H9 (cell line): ENCODE measurements around the gene LLGL2. TPM values are rescaled to one million over a fixed set of nuclear protein-coding genes. Genes with fewer than 3 reads are reported as not detected.

ENCODE experiments used
- DNase-seq: peaks from one replicate; pipeline ENCODE4 v3.0.0-alpha.2; 2017
- H2AFZ ChIP-seq: one replicate; pipeline ENCODE4 v1.6.1; 2013; ENCODE audit warnings: mild to moderate bottlenecking, low read length, control low read depth, moderate library complexity
- H2AK5ac ChIP-seq: 2 replicates; pipeline ENCODE4 v1.6.1; 2013; ENCODE audit warnings: low read length, control low read depth, mixed read lengths; ENCODE audit not compliant: insufficient read length
- H2BK120ac ChIP-seq: one replicate; pipeline ENCODE4 v1.6.1; 2013; ENCODE audit warnings: low read depth, mild to moderate bottlenecking, low read length, control low read depth, inconsistent platforms; ENCODE audit not compliant: poor library complexity, severe bottlenecking
- H2BK12ac ChIP-seq: 2 replicates; pipeline ENCODE4 v1.6.1; 2013; ENCODE audit warnings: low read length, control low read depth, mixed read lengths, low read depth; ENCODE audit not compliant: insufficient read length
- H2BK15ac ChIP-seq: 2 replicates; pipeline ENCODE4 v1.6.1; 2013; ENCODE audit warnings: low read depth, low read length, control low read depth
- H2BK20ac ChIP-seq: one replicate; pipeline ENCODE4 v1.6.1; 2013; ENCODE audit warnings: low read depth, mild to moderate bottlenecking, low read length, control low read depth, inconsistent platforms; ENCODE audit not compliant: poor library complexity, severe bottlenecking
- H2BK5ac ChIP-seq: 2 replicates; pipeline ENCODE4 v1.6.1; 2013; ENCODE audit warnings: low read length, control low read depth, mixed read lengths; ENCODE audit not compliant: insufficient read length
- H3K14ac ChIP-seq: 2 replicates; pipeline ENCODE4 v1.6.1; 2013; ENCODE audit warnings: low read length, control low read depth; ENCODE audit not compliant: insufficient read depth
- H3K18ac ChIP-seq: 2 replicates; pipeline ENCODE4 v1.6.1; 2013; ENCODE audit warnings: low read depth, mild to moderate bottlenecking, mixed read lengths, low read length, control low read depth; ENCODE audit not compliant: insufficient read length
- H3K23ac ChIP-seq: 2 replicates; pipeline ENCODE4 v1.6.1; 2013; ENCODE audit warnings: low read length, control low read depth, mixed read lengths, low read depth; ENCODE audit not compliant: insufficient read length
- H3K23me2 ChIP-seq: 2 replicates; pipeline ENCODE4 v1.6.1; 2013; ENCODE audit warnings: low read depth, mild to moderate bottlenecking, mixed read lengths, low read length, control low read depth; ENCODE audit not compliant: insufficient read length, poor library complexity, severe bottlenecking
- H3K27ac ChIP-seq: 2 replicates; pipeline ENCODE4 v1.5.1; 2013; ENCODE audit warnings: low read length, control low read depth, mixed read lengths, low read depth; ENCODE audit not compliant: insufficient read length
- H3K27me3 ChIP-seq: 2 replicates; pipeline ENCODE4 v1.6.1; 2013; ENCODE audit warnings: low read length, control low read depth, inconsistent platforms; ENCODE audit not compliant: insufficient read depth
- H3K4ac ChIP-seq: 2 replicates; pipeline ENCODE4 v1.6.1; 2013; ENCODE audit warnings: low read depth, mild to moderate bottlenecking, control low read depth, inconsistent platforms, low read length, moderate library complexity
- H3K4me1 ChIP-seq: 2 replicates; pipeline ENCODE4 v1.6.1; 2013; ENCODE audit warnings: low read length, control low read depth, inconsistent platforms; ENCODE audit not compliant: insufficient read depth
- H3K4me2 ChIP-seq: 2 replicates; pipeline ENCODE4 v1.6.1; 2013; ENCODE audit warnings: low read length, control low read depth, mixed read lengths; ENCODE audit not compliant: insufficient read length, insufficient read depth
- H3K56ac ChIP-seq: 2 replicates; pipeline ENCODE4 v1.6.1; 2013; ENCODE audit warnings: low read depth, mild to moderate bottlenecking, mixed read lengths, low read length, control low read depth; ENCODE audit not compliant: insufficient read length
- H3K79me1 ChIP-seq: 2 replicates; pipeline ENCODE4 v1.6.1; 2013; ENCODE audit warnings: low read depth, mild to moderate bottlenecking, moderate library complexity, low read length, control low read depth, inconsistent platforms; ENCODE audit not compliant: insufficient read depth, poor library complexity, severe bottlenecking
- H3K79me2 ChIP-seq: 2 replicates; pipeline ENCODE4 v1.6.1; 2013; ENCODE audit warnings: low read length, control low read depth, inconsistent platforms; ENCODE audit not compliant: insufficient read depth
- H3K9ac ChIP-seq: 2 replicates; pipeline ENCODE4 v1.6.1; 2013; ENCODE audit warnings: low read length, control low read depth, mixed read lengths; ENCODE audit not compliant: insufficient read length; ENCODE audit errors: extremely low read depth
- H3K9me3 ChIP-seq: one replicate; pipeline ENCODE4 v1.6.1; 2013; ENCODE audit warnings: low read depth, low read length, inconsistent platforms; ENCODE audit not compliant: control insufficient read depth
- H3T11ph ChIP-seq: one replicate; pipeline ENCODE4 v1.6.1; 2013; ENCODE audit warnings: mild to moderate bottlenecking, low read length, control low read depth, inconsistent platforms
- H4K20me1 ChIP-seq: one replicate; pipeline ENCODE4 v1.6.1; 2013; ENCODE audit not compliant: control insufficient read depth, insufficient read length, insufficient read depth
- H4K5ac ChIP-seq: 2 replicates; pipeline ENCODE4 v1.6.1; 2013; ENCODE audit warnings: low read depth, mild to moderate bottlenecking, mixed read lengths, low read length, control low read depth; ENCODE audit not compliant: insufficient read length
- H4K8ac ChIP-seq: replicated peaks from 2 replicates; pipeline ENCODE4 v1.6.1; 2013; ENCODE audit warnings: low read length, control low read depth, mixed read lengths, low read depth; ENCODE audit not compliant: insufficient read length
- H4K91ac ChIP-seq: 2 replicates; pipeline ENCODE4 v1.6.1; 2013; ENCODE audit warnings: low read depth, mild to moderate bottlenecking, moderate library complexity, mixed read lengths, low read length, control low read depth; ENCODE audit not compliant: insufficient read length
- H3K27ac Mint-ChIP-seq, 3 experiments: 2 replicates in 2 of 3; 3 replicates in 1 of 3; pipeline ENCODE4 v1.8.0; 2020 to 2021; ENCODE audit warnings: mixed read lengths in 3 of 3, mild to moderate bottlenecking in 1 of 3, moderate library complexity in 1 of 3
- H3K27me3 Mint-ChIP-seq: 2 replicates; pipeline ENCODE4 v1.8.0; 2021; ENCODE audit warnings: low read depth, mild to moderate bottlenecking, moderate library complexity, mixed read lengths
- H3K36me3 Mint-ChIP-seq, 3 experiments: 2 replicates in 2 of 3; 3 replicates in 1 of 3; pipeline ENCODE4 v1.8.0; 2020 to 2021; ENCODE audit warnings: low read depth in 3 of 3, mixed read lengths in 3 of 3; ENCODE audit not compliant: insufficient read depth in 1 of 3
- H3K4me1 Mint-ChIP-seq, 2 experiments: 2 replicates each; pipeline ENCODE4 v1.8.0; 2020; ENCODE audit warnings: mixed read lengths in 2 of 2
- H3K4me3 Mint-ChIP-seq, 2 experiments: 2 replicates in 1 of 2; 3 replicates in 1 of 2; pipeline ENCODE4 v1.8.0; 2020 to 2021; ENCODE audit warnings: mild to moderate bottlenecking in 2 of 2, mixed read lengths in 2 of 2, moderate library complexity in 1 of 2
- H3K9me3 Mint-ChIP-seq, 2 experiments: 2 replicates in 1 of 2; 3 replicates in 1 of 2; pipeline ENCODE4 v1.8.0; 2020; ENCODE audit warnings: mild to moderate bottlenecking in 2 of 2, mixed read lengths in 2 of 2, moderate library complexity in 1 of 2
- WGBS: extraction: QIAGEN DNeasy Blood & Tissue Kit; methylation state at CpG from one replicate; pipeline ENCODE4 v1.1.7; 2013; ENCODE audit warnings: missing lambda C conversion rate, low lambda C conversion rate, mixed read lengths; ENCODE audit not compliant: insufficient read length; ENCODE audit errors: extremely low coverage; 5-methylcytosine and 5-hydroxymethylcytosine counted together
- total RNA-seq: library from RNA; stranded (reverse); gene quantifications from 2 replicates; pipeline ENCODE4 v1.2.1, GENCODE V29; 2021
- TF ChIP-seq, protein P1 (sequence below): fragments of 200-600 bp; sonication (generic); conservative IDR thresholded peaks from 3 replicates; pipeline ENCODE4 v1.8.0; 2021; ENCODE audit warnings: antibody characterized with exemption, mild to moderate bottlenecking

Gene LLGL2
- total RNA-seq, 1 experiment from 2014 or later = 90.4 TPM

- no CpG with 5 or more reads among the region's 23 CpGs for WGBS
- no peak overlapping the region for H3K27ac ChIP-seq
Measured at GRCh38 chr17:75503337-75503950, 22.1 kb upstream of the LLGL2 start.

More at GRCh38 chr17:75503337-75503950, 22.1 kb upstream of the LLGL2 start:
- no peak overlapping the region for H2BK20ac ChIP-seq
- no peaks in the 10 kb centered on the region for H3K79me1 ChIP-seq
- H2AK5ac ChIP-seq = no peak overlapping the region
- H2BK12ac ChIP-seq = no peak overlapping the region
- H3K18ac ChIP-seq = no peak overlapping the region
- TF ChIP-seq, protein P1, sequence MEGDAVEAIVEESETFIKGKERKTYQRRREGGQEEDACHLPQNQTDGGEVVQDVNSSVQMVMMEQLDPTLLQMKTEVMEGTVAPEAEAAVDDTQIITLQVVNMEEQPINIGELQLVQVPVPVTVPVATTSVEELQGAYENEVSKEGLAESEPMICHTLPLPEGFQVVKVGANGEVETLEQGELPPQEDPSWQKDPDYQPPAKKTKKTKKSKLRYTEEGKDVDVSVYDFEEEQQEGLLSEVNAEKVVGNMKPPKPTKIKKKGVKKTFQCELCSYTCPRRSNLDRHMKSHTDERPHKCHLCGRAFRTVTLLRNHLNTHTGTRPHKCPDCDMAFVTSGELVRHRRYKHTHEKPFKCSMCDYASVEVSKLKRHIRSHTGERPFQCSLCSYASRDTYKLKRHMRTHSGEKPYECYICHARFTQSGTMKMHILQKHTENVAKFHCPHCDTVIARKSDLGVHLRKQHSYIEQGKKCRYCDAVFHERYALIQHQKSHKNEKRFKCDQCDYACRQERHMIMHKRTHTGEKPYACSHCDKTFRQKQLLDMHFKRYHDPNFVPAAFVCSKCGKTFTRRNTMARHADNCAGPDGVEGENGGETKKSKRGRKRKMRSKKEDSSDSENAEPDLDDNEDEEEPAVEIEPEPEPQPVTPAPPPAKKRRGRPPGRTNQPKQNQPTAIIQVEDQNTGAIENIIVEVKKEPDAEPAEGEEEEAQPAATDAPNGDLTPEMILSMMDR = no peak
- no peaks in the 10 kb centered on the region for H3K9me3 ChIP-seq
- H3K4me3 Mint-ChIP-seq = no peak overlapping the region
- H3K23me2 ChIP-seq = no peaks in the 10 kb centered on the region
- H3T11ph ChIP-seq = no peak overlapping the region
- DNase-seq = no peak
- H3K36me3 Mint-ChIP-seq = peaks cover 0 to 44% (median 23%) of the 10 kb centered on the region in 3 experiments; a peak in 5 of 7 replicates
- H2BK120ac ChIP-seq = no peak overlapping the region
- no peak overlapping the region for H2BK5ac ChIP-seq
- no peaks in the 10 kb centered on the region for H3K9me3 Mint-ChIP-seq
- H3K9ac ChIP-seq = no peak overlapping the region
- H3K14ac ChIP-seq = no peak overlapping the region
- no peaks in the 10 kb centered on the region for H3K4me1 Mint-ChIP-seq
- no peak overlapping the region for H3K56ac ChIP-seq
- no peak overlapping the region for H2AFZ ChIP-seq
- H3K23ac ChIP-seq = no peak overlapping the region
- no peaks in the 10 kb centered on the region for H3K4me1 ChIP-seq
- no peaks in the 10 kb centered on the region for H3K79me2 ChIP-seq
- no peak overlapping the region for H3K4me2 ChIP-seq
- no peaks in the 10 kb centered on the region for H3K27me3 ChIP-seq
- H3K27me3 Mint-ChIP-seq = no peaks in the 10 kb centered on the region; the same call in 1 of the 2 replicates
- H2BK15ac ChIP-seq = no peak overlapping the region
- H4K5ac ChIP-seq = no peak overlapping the region
- no peak overlapping the region for H4K8ac ChIP-seq
- H4K20me1 ChIP-seq = no peaks in the 10 kb centered on the region
- H4K91ac ChIP-seq = no peak overlapping the region
- H3K4ac ChIP-seq = no peak overlapping the region
- 0 out of 7 replicates have a peak overlapping the region, but pooled peaks of 1 of the 3 experiments have one; percentile 40 for H3K27ac Mint-ChIP-seq
